Limb (tissue), 2 donors: ENCODE measurements around the gene C12orf57.
A peak's percentile ranks its signal among the peaks of the same experiment; 100 is the strongest.

Experiments used
- DNase-seq, 2 donors: peaks; one replicate each; pipeline ENCODE4 v3.0.0-alpha.2; 2016; ENCODE audit errors: extremely low spot score in 2 of 2

The C12orf57 gene

DNA sequence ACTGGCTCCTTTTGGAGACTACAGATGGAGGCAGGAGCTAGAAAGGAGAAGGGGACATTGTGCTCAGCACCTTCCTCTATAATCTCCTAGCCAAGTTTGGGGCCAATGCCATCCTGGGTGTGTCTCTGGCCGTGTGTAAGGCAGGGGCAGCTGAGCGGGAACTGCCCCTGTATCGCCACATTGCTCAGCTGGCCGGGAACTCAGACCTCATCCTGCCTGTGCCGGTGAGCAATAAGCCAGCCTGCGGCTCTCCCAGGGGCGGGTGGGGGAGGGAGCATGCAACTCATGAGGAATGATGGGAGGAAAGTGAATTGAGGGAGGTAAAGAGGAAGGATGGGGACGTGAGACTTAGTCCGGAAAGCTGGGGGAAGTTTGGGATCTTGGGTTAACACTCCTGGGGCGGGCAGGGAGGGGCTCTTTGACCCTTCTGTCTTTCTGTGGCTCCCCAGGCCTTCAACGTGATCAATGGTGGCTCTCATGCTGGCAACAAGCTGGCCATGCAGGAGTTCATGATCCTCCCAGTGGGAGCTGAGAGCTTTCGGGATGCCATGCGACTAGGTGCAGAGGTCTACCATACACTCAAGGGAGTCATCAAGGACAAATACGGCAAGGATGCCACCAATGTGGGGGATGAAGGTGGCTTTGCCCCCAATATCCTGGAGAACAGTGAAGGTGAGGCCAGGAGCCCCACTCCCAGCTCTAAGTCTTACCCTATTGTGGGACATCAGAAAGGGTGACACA is 26.2 kb upstream of the C12orf57 start:
- no peak for DNase-seq

DNA sequence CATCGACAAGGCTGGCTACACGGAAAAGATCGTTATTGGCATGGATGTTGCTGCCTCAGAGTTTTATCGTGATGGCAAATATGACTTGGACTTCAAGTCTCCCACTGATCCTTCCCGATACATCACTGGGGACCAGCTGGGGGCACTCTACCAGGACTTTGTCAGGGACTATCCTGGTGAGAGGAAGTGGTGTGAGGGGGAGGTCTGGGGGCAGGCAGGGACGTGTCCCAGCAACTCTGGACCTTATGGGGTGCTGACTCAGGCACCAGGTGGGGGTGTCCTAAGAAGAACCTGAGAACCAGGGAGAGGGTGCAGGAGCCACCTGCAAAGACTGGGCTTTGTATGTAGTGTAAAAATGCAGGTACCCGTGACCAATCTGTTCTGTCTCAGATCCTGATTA is 24.2 kb upstream of the C12orf57 start:
- DNase-seq = no peak

DNA sequence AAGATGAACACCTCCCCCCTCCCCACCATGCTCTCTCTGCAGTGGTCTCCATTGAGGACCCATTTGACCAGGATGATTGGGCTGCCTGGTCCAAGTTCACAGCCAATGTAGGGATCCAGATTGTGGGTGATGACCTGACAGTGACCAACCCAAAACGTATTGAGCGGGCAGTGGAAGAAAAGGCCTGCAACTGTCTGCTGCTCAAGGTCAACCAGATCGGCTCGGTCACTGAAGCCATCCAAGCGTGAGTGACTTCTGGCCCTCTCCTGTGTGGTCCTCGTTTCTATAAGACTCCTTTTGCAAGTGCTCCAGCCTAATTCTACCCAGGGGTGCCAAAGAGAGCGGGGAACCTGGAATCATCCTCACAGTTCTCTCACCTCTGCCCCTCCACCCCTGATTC is 22.3 kb upstream of the C12orf57 start:
- no peak for DNase-seq

DNA sequence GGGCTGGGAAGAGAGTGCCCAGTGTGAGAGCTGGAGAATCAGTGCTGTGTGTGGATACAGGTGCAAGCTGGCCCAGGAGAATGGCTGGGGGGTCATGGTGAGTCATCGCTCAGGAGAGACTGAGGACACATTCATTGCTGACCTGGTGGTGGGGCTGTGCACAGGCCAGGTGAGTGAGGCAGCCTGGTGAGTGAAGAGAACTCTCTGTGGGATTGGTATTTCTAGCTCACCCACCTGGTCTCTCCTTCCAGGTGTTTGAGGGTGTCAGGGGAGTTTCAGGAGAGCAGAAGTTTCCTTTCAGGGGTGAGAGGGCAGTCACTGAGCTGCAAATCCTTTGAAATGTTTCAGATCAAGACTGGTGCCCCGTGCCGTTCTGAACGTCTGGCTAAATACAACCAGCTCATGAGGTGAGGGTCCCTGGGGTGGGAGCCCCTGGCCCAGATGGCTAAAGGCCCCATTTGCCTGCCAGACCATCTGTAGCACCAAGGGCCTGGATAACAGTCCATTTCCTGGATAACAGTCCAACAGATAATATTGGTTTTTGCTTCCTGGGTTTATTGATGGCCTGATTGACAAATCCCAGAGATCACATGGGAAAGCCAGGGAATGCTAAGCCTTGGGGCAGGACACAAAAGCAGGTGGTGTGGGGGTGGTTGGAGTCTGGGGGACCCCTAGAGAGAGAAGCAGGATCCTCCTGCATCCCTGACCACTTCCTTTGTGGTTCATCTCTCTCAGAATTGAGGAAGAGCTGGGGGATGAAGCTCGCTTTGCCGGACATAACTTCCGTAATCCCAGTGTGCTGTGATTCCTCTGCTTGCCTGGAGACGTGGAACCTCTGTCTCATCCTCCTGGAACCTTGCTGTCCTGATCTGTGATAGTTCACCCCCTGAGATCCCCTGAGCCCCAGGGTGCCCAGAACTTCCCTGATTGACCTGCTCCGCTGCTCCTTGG is 21.6 kb upstream of the C12orf57 start:
- no peak for DNase-seq

DNA sequence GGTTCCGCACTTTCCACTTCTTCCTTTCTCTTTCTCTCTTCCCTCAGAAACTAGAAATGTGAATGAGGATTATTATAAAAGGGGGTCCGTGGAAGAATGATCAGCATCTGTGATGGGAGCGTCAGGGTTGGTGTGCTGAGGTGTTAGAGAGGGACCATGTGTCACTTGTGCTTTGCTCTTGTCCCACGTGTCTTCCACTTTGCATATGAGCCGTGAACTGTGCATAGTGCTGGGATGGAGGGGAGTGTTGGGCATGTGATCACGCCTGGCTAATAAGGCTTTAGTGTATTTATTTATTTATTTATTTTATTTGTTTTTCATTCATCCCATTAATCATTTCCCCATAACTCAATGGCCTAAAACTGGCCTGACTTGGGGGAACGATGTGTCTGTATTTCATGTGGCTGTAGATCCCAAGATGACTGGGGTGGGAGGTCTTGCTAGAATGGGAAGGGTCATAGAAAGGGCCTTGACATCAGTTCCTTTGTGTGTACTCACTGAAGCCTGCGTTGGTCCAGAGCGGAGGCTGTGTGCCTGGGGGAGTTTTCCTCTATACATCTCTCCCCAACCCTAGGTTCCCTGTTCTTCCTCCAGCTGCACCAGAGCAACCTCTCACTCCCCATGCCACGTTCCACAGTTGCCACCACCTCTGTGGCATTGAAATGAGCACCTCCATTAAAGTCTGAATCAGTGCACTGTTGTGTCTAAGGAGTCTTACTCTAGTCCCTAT is 20.7 kb upstream of the C12orf57 start:
- DNase-seq = no peak

DNA sequence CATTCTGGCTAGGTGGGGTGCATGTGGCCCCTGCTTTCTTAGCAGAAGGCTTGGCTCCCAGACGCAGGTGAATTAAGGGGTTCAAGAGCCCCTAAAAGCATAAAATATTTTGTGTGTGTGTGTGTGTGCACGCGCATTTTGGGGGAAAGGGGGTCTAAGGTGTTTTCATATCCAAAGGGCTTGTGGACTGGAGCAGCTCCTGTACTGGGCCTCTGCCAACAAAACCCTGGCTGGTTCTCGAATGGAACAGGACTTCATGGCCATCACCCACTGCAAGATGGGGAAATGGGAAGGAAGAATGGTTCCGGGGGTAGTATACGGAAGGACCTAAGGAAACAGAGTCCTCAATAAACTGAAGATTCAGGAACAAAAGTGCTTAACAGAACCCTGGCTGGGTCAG is 20.0 kb upstream of the C12orf57 start:
- peak in 1 of 2 donors; percentile 51 for DNase-seq

DNA sequence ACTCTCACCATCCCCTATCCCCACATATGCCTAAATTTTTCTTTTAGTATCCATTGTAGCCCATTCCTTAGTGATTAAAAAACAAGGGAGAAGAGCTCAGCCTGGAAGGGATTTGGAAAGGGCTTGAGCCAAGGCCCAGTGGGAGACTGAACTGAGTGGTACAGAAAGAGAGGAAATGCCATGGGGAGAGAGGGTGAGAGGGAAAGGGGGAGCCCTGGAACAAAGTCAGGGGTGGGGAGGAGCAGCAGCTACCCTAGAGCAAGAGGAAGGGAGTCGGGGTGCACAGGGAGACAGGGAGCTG is 18.6 kb upstream of the C12orf57 start:
- DNase-seq = no peak

DNA sequence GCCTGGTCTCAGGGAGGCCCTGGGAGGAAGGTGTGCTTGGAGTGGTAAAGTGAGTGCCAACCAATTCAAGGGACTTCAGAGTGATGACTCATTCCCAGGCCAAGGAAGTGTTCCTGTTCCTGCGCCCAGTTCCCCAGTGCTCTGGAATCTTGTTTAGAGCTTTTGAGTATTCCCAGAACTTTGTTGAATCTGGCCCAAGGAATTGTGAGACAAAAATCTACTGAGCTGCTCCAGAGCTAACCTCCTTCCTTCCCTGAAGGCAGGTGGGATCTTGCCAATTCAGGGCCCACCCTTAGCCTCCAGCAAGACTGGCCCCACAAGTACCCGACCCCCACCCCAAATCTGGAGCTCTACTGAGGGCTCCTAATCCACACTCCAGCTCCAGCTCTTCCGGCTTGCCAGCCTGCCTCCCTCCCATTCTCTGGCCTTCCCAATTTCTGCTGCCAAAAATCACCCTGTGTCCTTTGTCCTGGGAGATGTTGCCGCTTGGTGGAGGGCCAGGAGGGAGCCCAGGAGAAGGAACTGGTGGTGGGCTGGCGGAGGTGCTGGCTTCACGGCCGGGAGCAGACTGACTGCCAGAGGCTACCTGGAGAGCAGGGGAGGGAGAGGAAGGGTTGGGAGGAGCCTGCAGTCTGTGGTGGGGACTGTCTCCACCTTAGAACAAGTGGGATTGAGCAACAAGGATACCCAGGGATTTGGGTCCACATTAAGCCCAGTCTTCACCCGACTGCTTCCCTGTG is 18.1 kb upstream of the C12orf57 start:
- DNase-seq = peak; percentile 72 to 85

DNA sequence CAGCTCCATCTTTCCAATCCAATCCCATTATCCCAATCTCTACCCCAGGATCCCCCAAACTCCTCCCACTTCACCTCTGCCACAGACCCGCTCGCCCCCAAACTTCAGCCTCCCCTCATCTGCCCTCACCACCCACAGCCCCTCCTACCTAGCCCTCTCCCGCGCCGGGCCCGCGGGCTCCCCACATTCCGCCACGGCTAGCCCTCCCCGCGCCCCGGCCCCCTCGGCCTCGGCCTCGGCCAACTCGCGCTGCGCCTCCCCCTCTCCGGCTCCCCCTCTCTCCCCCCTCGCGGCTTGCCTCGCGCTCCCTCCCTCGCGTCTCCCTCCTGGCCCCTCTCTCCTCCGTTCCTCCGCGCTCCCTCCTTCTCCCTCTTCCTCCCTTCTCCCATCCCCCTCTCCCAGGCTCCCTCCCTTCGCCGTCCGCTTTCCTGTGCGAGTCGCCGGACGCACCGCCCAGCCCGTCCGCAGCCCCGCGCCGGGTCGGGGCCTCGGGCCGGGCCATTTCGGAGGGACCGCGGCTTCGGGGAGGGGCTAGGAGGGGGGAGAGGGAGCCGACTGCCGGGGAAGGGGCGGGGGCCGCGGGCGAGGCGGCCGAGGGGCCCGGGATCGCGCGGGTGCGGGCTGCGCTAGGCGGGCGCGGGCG is 16.3 kb upstream of the C12orf57 start, which contains the start of gene ATN1:
ATN1 (plus strand) TSS at position 581 of the 643 bp plus-strand sequence. CDS start 6,043 bp downstream, outside the sequence.
- DNase-seq = peak; percentile 93 to 95

DNA sequence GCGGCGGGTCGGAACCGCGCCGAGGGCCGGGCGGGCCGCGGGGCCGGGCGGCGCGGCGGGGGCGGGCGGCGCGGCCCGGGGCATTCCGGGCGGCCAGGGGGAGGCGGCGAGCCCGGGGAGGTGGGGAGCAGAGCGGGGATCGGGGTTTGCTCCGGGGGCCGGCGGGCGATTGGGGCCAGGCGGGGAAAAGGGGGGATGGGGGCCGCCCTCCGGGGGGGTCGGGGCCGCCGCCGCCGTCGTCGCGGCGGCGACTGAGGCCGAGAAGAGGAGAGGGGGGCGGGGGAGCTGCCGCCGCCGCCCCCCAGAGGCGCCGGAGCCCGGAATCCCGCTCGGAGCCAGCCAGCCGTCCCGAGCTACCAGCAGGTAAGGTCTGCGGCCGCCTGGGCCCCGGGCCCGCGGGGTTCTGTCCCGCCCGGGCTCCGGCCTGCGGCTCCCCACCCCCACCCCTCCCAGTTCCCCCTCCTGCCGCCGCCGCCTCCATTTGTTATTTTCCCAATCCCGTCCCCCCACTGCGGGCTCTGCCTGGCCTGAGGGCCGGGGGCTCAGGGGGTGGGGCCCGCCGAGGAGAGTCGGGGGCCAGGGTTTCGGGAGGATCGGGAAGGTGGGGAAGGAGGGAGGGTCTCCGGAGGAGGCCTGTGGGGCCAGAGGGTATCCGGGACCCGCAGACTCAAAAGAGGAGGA is 15.7 kb upstream of the C12orf57 start:
- peak in 1 of 2 donors; percentile 74 for DNase-seq

DNA sequence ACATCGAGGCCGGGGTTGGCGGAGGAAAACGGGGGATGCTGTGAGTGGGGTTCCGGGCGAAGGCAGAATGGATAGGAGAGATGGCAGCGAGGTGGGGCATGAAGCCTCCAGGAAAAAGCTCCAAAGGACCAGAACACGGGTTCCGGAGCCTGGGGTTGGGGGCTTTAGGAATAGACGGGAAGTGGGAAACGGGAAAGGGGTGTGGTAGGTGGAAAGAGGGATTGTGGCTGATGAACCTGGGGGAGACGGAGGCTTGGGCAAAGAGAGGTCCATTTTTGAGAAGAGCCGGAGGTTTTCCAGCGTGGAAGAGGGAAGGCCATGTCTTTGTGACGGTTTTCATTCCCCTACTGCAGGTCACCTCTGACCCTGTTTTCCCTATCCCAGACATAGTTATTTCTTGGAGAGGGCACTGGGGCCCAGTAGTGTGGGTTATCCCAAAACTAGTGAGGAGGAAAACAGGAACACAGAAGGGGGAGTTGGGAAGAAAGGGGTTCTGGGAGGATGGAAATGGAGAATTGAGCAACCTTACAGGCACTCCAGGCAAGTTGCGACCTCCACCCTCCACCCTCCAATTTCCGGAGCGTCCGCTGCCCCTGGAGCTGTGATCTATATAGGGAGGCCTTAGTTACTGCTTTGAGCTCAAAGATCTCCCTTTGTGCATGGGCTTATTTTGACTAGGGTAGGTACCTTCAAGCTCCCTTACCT is 15.0 kb upstream of the C12orf57 start:
- DNase-seq = peak in 1 of 2 donors; percentile 37

DNA sequence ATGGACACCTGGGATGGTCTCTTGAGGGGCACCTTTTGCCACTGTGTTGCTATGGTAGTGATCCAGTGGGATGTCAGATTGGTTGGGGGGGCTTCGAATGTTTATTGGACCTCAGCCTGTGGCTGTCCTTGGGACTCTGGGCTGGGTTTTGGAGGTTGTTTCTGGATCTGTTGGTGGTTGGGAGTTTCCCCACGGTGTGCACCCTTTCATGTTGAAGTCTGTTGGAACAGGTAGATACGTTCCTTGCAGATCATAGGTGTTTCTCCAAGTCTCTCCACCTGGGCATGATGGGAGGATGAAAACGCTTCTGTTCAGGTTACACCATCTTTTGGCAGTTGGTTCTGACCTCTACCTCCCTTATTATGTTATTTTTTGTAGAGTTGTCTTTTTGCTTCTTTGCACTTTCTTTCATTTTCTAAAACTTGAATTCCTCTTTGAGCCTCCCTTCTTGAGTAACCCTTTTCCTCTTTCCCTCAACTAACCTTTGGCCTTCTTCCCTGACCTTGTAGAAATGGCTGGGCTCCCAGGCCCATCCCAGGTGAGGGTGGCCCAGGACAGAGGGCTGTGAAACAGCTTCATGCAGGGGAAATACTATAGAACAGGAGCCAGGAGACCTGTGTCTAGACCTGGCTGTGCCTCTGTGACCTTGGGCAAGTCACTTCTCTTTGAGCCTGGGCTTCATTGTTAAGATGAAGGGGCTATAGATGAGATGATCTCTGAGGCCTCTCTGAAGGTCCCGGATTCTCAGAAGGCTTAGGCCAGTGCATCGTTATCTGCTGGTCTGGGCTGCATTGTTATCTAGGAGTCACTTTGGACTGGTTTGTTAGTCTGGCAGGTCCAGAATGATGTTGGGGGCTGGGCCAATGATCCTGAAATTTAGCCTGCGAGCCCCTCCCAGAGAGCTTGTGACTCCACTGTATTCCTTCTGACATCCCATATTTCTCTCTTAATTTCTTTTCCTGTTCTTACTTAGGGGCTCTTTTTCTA is 14.1 kb upstream of the C12orf57 start:
- DNase-seq = no peak

DNA sequence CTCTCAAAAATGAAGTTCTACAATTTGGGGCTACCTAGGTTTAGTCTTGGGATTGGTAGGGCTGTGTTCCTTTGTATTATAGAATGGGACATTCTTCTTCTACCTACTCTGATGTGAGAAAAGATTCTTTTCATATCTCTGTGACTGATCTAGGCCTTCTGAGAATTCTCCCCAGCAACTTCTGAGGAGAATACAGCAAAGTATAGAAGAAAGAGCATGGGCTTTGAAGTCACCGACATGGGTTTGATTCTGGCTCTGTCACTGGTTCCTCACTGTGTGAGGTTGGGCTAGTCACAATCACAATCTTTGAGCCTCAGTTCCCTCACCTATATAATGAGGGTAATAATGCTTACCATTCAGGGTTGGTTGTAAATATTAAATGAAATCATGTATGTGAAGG is 11.1 kb upstream of the C12orf57 start:
- no peak for DNase-seq

DNA sequence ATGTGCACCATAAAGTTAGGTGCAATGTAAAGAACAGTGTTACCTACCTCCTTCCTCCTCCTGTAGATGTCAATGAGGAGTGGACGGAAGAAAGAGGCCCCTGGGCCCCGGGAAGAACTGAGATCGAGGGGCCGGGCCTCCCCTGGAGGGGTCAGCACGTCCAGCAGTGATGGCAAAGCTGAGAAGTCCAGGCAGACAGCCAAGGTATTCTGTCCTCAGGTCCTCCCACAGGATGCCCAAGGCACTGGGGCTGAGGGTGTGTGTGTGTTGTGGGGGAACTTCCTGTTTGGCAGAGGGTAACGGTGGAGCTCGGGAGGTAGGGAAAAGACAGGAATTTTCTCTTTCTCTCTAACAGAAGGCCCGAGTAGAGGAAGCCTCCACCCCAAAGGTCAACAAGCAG is 9.7 kb upstream of the C12orf57 start:
- no peak for DNase-seq

DNA sequence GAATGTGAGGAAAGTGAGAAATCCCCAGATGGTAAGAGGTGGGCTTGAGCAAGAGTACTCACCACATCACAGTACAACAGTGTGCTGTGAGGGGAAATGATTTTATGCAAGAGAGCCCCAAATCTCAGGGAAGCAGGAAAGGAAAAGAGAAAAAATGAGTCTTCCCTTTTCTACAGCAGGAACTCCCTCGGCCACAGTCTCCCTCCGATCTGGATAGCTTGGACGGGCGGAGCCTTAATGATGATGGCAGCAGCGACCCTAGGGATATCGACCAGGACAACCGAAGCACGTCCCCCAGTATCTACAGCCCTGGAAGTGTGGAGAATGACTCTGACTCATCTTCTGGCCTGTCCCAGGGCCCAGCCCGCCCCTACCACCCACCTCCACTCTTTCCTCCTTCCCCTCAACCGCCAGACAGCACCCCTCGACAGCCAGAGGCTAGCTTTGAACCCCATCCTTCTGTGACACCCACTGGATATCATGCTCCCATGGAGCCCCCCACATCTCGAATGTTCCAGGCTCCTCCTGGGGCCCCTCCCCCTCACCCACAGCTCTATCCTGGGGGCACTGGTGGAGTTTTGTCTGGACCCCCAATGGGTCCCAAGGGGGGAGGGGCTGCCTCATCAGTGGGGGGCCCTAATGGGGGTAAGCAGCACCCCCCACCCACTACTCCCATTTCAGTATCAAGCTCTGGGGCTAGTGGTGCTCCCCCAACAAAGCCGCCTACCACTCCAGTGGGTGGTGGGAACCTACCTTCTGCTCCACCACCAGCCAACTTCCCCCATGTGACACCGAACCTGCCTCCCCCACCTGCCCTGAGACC is 8.2 kb upstream of the C12orf57 start:
- no peak for DNase-seq

DNA sequence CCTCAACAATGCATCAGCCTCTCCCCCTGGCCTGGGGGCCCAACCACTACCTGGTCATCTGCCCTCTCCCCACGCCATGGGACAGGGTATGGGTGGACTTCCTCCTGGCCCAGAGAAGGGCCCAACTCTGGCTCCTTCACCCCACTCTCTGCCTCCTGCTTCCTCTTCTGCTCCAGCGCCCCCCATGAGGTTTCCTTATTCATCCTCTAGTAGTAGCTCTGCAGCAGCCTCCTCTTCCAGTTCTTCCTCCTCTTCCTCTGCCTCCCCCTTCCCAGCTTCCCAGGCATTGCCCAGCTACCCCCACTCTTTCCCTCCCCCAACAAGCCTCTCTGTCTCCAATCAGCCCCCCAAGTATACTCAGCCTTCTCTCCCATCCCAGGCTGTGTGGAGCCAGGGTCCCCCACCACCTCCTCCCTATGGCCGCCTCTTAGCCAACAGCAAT is 7.6 kb upstream of the C12orf57 start:
- no peak for DNase-seq
